ENCODE results near the gene RGS16.

DNA sequence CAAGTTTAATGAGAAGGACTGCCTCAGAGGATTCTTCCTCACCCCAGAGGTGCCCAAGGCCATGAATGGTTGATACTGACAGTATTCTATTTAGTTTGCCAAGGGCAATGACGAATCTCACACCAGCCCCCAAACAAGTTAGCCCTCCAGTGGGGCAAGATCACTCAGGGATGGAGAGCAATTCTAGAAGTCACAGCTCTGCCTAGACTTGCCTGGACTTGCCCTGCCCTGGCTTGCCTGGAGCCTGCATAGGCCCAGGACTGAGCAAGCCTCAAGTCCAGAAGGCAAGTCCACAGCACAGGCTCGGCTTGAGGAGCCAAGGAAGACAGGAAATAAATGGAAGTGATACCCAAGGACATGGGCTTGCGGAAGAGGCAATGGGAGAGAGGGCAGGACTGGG, 39.5 kb upstream of the RGS16 start:
- TF ChIP-seq GATA2 (IDR thresholded peaks at IDR 0.05; ENCODE audit: insufficient read depth, insufficient read length, low read depth, low read length) (no peak), MYC (IDR thresholded peaks at IDR 0.05; ENCODE audit: low read depth, low read length) (no peak), FOS (IDR thresholded peaks at IDR 0.05; ENCODE audit: borderline replicate concordance, insufficient read depth, low read length) (no peak), POLR2AphosphoS5 (IDR thresholded peaks at IDR 0.05; ENCODE audit: insufficient read depth, low read depth, low read length) (no peak), POLR2A (IDR thresholded peaks at IDR 0.05; ENCODE audit: low read depth, low read length) (no peak), EZH2 (IDR thresholded peaks at IDR 0.05; ENCODE audit: borderline replicate concordance, low read depth, low read length, severe bottlenecking) (no peak), JUN (IDR thresholded peaks at IDR 0.05; ENCODE audit: borderline replicate concordance, insufficient read depth, insufficient read length, low read depth) (no peak), MAX (IDR thresholded peaks at IDR 0.05; ENCODE audit: insufficient read depth, insufficient read length) (no peak)
- TF ChIP-seq, protein P1, sequence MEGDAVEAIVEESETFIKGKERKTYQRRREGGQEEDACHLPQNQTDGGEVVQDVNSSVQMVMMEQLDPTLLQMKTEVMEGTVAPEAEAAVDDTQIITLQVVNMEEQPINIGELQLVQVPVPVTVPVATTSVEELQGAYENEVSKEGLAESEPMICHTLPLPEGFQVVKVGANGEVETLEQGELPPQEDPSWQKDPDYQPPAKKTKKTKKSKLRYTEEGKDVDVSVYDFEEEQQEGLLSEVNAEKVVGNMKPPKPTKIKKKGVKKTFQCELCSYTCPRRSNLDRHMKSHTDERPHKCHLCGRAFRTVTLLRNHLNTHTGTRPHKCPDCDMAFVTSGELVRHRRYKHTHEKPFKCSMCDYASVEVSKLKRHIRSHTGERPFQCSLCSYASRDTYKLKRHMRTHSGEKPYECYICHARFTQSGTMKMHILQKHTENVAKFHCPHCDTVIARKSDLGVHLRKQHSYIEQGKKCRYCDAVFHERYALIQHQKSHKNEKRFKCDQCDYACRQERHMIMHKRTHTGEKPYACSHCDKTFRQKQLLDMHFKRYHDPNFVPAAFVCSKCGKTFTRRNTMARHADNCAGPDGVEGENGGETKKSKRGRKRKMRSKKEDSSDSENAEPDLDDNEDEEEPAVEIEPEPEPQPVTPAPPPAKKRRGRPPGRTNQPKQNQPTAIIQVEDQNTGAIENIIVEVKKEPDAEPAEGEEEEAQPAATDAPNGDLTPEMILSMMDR (IDR thresholded peaks at IDR 0.05; ENCODE audit: extremely low read depth in 1 of 2, insufficient read depth in 1 of 2, low read depth in 1 of 2, low read length in 2 of 2): no peak
